Activated T-cell treated with anti-CD3 and anti-CD28 coated beads for 48 hours (primary cell): ENCODE results near the gene LGALS7.
"Not testable (repeated sequence)": the region's sequence is repeated elsewhere in the genome, so short reads cannot be mapped to it uniquely, and the experiment has no call there.

ENCODE experiments used
- DNase-seq: peaks from one replicate; pipeline ENCODE4 v3.0.0-alpha.2; 2020; ENCODE audit warnings: low read depth

The LGALS7 gene

DNA sequence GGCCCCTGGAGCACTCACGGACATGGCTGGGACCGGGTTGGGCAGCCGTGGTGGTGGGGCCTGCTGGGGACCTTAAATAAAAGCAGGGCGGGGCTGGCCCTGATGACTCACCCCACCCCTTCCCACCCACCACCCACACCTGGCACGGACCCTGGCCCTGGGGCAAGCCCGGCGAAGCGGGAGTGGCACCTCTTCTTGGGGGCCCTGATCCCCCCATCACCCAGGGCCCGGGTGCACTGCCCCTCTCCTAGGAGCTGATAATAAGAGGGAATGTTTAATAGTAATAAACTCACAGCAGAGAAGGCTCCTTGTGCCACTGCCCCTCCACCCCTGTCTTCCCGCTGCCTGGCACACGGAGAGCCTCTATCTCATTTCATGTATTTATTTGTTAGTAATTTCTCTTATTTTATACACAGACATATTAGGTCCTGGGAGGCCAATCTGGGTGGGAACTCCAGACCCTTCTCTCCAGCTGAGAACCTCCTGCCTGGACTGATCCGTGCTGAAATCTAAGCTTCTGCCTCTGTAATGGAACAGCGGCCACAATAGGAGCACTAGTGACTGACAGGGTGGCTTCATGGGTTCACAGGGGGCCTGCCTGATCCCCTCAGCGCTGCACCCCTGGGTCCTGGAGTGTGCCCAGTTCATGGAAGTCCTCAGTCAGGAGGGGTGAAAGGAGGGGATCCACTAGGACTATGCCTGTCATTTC is at the start of gene LGALS7:
Gene LGALS7, minus strand, starts transcription at position 49 of the 709 bp plus-strand sequence. Its CDS starts 25 bp downstream, at position 24.
- no peak for DNase-seq

DNA sequence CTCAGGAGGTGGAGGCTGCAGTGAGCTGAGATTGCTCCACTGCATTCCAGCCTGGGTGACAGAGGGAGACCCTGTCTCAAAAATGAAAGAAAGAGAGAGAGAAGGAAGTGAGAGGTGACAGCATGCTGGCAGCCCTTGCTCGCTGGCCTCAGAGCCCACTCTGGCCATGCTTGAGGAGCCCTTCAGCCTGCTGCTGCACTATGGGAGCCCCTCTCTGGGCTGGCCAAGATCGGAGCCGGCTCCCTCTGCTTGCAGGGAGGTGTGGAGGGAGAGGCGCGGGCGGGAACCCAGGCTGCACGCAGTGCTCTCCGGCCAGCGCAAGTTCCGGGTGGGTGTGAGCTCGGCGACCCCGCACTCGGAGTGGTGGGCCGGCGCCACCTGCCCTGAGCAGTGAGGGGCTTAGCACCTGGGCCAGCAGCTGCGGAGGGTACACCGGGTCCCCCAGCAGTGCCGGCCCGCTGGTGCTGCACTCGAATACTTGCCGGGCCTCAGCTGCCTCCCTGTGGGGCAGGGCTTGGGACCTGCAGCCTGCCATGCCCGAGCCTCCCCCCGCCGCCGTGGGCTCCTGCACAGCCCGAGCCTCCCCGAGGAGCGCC is 48.0 kb upstream of the LGALS7 start:
- not testable (repeated sequence) for DNase-seq

DNA sequence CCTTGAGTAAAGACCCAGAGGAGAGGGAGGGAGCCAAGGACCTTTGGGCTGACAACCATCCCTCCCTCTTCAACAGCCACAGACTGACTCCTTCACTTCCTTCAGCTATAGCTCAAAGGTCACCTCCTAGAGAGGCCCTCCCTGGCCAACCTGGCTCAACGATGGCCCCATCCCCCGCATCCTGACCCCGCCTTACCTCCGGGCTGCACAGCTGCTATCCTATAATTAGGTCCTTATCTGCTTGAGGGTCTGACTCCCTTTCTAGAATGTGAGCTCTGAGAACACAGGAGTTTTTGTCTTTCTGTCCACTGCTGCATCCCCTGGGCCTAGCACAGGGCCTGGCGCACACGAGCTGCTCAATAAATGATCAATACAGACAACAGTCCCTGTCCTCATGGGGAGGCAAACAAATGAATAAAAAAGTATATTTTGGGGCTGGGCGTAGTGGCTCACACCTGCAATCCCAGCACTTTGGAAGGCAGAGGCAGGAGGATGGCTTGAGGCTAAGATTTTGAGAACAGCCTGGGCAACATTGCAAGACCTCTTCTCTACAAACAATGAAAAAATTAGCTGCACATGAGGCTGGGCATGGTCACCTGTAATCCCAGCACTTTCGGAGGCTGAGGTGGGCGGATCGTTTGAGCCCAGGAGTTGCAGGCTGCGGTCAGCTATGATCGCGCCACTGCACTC is 46.1 kb upstream of the LGALS7 start:
- no peak for DNase-seq

DNA sequence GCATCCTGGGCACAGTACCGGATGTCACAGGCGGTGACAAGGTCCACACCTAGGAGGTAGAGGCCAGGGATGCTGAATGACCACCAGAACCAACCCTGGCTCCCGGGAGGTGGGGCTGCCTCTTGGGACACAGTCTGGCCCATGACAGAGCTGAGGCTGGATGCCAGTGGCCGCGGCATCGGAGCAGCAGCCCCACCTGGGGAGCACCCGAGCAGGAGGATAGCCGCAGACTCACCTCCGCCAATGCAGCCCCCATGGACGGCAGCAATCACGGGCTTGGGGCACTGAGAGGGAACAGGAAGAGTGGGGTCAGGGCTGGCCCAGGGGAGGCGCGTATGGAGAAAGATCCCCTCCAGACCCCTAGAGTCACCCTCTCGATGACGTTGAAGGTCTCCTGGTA is 43.8 kb upstream of the LGALS7 start:
- DNase-seq, result no peak

DNA sequence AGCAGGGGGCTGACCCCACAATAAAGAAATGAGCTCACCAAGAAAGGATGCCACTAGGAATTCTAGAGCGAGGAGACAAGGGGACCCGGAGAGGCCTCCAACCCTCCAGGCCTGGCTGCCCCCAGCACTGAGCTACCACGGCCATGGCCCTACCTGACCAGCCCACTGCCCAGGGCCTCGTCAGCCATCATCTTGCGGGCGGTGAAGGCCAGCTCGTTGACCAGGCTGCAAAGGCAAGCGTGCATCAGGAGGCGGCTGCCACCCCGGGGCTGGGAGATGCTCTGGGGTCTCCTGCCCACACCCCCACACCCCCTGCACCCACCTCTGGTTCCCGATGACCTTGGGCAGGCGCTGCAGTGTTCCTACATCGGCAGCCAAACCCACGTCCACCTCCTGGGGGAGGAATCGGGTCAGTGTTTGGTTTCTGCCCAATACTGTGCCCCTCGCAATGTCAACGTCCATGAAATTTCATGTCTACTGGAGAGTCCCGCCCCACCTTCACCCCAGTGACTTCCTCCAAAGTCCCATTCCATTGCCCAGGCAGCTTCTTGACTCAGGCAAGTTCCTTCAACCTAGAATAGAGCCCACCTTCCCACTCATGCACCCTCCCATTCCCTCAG is 42.9 kb upstream of the LGALS7 start:
- DNase-seq, result no peak

DNA sequence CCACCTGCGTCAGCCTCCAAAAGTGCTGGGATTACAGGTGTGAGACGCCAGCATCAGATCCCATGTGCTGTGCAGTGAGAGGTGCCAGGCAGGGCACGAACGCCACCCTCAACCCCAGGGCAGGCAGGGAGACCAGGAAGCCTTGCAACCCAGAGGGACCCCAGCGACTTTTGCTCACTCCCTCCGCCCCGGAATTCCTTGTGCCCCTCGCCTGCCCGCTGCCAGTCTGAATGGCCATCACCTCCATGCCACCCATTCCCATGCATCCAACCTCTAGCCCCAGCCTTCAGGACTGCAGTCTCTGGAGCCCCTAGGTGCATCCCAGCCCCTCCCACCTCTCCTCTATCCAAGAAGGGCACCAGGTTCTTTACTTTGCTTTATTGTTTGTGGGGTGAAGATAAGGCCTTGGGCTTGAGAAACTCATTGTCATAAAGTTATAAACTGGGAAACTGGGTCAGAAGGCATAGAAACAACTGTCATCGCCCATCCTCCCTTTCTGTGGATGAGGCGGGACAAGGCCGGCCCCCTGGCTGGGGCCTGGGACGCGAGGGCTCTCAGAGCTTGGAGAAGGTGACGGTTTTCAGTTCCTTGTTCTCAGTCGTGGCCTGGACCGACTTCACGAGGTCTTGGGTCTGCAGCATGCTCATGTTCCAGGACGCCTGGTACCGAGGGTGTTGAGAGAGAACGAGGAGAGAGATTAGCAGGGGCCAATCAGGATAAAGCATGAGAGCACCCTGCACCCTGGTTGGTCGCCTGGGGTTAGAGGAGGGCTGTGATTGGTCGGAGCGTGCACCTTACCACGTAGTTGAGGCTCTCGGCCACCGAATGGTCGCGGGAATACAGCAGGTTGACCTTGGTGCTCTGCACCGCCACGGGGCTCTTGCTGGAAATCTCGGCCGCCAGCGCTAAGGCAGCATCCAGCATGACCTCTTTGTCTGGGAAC is 42.0 kb upstream of the LGALS7 start:
- no peak for DNase-seq

DNA sequence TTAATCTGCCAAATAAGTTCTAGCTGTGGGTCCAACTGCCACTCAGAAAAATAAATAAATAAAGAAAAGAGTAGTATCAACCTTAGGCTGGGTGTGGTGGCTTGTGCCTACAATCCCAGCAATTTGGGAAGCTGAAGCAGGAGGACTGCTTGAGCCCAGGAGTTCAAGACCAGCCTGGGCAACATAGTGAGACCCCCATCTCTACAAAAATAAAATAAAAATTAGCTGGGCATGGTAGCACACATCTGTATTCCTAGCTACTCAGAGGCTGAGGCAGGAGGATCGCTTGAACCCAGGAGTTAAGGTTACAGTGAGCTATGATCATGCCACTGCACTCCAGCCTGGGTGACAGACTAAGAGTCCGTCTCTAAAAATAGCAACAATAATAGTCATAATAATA is 40.6 kb upstream of the LGALS7 start:
- DNase-seq, result not testable (repeated sequence)

DNA sequence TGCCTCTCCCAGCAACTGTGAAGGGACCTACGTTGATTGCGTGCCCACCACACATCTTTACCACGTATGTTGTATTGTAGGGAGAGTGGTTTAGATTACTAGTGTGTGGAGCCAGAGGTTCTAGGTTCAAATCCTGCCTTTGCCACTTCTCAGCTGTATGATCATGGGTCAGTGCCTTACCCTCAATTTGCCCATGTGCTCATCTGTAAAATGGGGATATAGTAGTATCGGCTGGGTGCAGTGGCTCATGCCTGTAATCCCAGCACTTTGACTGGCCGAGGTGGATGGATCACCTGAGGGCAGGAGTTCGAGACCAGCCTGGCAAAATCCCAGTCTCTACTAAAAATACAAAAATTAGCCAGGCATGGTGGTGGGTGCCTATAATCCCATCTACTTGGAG is 40.0 kb upstream of the LGALS7 start:
- no peak for DNase-seq

DNA sequence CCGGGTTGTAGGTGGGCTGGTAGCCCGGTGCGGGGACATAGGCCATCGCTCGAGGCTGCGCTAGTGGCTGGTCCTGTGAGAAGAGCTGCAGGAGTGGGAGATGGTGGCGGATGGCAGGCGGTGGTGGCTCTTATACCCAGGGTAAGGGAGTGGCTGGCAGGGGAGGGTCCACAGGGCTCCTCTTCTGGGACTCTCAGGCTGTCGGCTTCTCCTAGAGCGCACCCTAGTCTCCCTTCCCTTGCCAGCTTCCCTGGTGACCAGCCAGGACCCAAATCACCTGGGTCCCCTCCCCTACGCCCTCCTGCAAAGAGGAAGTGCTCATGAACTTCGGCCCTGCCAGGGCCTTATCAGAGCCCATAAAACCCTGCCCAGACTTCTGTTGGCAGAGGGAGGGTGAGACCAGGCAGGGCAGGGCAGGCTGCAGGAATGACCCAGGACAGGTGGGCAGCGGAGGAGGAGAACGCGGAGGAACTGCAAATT is 39.6 kb upstream of the LGALS7 start, which contains the start of gene LGALS4:
Gene LGALS4, minus strand, starts transcription at position 105 of the 480 bp plus-strand sequence. Its CDS starts 59 bp downstream, at position 46.
- no peak for DNase-seq

DNA sequence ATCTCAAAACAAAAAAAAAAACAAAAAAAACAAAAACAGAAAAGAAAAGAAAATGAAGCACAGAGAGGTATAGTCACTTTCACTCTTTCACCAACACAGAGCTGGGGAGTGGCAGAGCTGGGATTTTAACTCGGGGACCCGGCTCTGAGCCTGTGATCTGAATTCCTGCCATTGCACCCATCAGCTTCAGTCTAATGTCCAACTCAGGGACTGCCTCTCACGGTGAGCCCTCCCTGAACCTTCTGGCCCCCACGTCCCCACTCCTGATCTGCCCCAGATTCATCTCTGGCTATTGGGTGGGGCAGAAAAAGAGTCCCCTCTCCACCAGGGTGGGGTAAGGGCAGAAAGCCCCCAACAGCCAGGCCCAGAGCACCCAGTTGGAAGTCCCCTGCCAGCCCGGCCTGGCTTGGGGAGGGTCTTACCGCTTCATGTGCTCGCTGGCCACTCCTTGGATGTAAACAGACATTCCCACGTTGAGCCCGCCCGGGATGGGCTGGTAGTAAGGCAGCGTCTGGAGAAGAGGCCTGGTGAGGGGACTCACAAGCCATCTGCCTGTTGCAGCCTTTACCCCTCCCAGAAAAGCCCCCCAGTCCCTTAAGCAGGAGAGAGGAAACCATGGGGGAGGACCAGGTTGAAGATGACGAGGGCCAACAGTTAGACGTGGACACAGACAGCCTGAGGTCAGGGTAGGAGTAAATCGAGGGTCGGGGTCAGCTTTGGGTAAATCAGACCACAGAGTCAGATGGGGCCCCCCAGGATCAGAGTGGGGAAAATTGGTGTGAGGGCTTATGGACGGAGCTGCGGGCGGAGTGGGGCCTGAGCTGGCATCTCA is 38.9 kb upstream of the LGALS7 start:
- no peak for DNase-seq

DNA sequence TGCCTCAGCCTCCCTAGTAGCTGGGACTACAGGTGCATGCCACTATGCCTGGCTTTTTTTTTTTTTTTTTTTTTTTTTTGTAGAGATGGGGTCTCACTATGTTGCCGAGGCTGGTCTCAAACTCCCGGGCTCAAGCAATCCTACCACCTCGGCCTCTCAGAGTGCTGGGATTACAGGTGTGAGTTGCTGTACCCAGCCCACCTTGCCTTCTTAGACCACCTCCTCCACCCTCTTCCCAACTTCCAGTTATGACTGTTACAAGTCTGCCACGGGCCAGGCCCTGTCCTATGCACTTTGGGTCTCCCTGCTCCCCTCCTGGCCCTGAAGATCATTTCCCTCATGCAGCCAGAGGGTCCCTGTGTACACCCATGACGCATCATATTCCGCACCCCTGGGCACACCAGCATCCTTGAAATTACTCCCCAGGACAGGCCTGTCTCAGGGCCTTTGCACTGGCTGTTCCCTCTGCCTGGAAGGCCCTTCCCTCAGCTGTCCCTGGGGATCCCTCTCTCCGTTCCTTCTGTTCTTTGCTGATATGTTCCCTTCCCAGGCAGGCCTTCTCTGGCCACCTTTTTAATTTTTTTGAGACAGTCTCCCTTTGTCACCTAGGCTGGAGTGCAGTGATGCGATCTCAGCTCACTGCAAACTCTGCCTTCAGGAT is 36.4 kb upstream of the LGALS7 start:
- DNase-seq, result no peak

DNA sequence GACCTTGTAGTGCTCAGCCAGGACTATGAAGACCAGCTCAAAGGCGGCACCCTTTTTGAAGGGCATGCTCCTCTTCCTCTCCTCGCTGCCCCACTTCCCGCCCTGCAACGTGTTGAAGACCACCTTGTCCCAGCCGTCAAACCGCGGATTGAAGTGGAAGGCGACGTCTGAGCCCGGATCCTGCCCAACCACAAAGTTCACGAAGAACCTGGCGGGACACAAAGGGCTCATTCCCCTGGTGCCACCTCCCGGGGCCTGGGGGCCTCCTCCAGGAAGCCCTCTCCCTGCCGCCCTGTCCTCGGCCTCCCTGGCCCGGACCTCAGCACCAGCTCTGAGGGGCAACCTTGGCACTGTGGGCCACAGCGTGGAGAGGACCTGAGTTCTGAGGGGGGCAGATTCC is 35.4 kb upstream of the LGALS7 start:
- no peak for DNase-seq

DNA sequence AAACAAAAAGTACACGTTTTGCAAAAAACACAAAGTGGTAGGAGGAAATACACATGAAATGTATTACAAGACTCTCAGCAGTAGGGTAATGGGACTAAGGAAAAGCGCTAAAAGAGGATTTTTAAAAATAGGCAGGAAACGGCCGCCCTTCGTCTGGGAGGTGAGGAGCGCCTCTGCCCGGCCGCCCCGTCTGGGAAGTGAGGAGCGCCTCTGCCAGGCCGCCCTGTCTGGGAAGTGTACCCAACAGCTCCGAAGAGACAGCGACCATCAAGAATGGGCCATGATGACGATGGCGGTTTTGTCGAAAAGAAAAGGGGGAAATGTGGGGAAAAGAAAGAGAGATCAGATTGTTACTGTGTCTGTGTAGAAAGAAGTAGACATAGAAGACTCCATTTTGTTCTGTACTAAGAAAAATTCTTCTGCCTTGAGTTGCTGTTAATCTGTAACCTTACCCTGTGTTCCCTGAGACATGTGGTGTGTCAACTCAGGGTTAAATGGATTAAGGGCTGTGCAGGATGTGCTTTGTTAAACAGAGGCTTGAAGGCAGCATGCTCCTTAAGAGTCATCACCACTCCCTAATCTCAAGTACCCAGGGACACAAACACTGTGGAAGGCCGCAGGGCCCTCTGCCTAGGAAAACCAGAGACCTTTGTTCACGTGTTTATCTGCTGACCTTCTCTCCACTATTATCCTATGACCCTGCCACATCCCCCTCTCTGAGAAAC is 34.2 kb upstream of the LGALS7 start:
- not testable (repeated sequence) for DNase-seq

DNA sequence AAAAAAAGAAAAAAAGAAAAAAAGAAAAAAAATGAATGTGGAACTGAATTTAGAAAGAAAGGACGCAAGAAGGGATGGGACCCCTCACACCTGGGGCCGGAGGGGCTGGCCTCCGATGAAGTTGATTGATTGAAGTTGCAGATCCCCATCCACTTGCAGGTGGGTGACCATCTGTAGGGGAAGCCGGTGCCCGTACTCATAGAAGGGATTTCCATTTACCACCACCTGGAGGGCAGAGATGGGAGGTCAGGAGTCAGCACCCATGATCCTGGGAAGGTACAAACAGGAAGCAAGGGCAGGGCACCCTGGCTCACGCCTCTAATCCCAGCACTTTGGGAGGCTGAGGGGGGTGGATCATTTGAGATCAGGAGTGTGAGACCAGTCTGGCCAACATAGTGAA is 33.1 kb upstream of the LGALS7 start:
- DNase-seq, result no peak

DNA sequence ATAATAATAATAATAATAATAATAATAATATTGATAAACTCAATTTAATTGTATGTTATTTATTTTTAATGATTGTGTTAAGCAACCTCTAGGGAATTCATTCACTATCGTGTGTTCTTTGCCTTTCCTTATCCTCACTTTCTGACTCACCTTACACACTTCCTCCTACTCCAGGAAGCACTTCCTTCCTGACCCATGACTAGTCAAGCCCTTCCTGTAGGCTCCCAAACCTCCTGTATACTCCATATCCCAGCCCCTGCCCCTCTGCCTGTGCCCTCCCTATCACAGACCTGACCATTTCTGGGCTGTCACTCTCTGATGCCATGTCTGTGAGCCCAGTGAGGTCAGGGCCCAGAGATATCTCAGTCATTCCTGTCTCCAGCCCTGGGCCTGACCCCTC is 31.9 kb upstream of the LGALS7 start:
- no peak for DNase-seq

DNA sequence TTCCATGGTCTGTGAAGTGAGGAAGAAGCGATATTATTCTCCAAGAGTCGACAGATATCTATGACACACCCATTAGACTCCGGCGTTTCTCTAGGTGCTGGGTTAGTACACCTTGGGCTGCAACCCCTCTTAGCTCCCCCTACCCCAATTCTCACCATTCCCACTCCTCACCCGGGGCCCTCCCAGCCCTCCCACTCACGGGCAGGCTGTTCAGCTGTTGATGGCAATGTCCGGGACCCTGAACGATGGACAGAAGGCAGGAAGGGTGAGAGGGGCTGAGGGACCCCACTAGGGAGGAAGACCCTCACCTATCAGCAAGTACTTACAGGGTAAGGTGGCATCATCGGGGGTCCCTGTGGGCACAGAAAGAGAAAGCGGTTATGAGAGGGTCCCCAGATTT is 30.2 kb upstream of the LGALS7 start:
- DNase-seq, result no peak

DNA sequence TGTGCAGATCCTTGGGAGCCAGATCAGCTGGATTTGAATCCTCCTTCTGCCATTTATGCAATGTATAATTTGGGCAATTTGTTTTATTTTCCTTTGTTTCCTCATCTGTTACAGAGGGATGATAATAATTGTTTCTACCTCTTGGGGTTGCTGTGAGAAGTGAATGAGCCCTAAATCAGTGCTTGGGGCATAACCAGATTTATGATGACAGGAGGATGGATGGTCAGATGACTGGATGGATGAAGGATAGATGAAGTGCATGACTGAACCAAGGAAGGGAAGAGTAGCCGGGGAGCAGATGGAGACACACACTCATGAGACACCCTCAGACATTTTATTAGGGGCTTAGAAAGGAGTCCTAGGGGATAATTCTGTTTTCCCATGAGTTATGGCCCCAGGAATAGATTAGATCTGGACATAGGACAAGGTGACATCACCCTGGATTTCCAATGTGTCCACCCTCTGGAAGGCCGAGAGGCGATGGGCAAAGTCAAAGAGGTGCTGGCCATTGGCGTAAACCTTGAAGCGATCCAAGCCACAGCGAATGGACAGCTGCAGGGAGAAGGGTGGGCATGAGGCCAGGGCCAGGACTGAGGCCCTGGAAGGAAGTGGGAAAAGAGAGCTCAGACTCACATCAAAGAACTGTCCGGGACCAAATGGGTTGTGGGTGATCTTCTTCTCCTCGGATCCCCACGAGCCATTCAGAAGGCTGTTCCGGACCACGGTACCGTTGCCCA is 28.2 kb upstream of the LGALS7 start:
- DNase-seq, result no peak

DNA sequence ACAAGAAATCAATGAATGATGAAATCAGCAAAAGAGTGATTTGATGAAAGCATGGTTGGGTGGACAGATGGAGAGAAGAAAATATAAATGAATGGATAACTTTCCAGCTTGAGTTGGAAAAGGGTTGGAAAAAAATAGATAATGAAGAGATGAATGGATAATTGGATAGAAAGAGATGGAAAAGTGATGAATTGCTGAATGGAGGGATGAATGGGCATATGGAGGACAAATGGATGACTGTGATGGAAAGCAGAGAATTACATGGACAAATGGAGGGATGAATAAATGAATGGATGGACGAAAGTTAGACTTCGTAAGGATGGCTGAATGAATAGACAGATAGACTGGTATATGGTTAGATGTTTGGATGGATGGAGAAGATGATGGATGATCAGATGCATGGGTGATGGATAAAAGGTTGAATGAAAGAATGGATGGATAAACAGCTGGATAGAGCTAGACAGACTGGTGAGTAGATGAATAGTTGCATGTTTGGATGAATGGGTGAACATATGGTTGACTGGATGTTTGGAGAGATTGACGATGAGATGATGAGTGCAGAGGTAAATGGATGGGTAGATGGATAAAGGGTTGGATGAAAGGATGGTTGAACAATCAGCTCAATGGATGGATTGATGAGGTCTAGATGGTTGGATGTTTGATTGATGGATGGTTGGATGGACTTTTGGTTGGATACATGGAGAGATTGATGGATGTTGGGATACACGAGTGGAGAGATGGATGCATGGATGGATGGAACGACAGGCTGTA is 27.4 kb upstream of the LGALS7 start:
- DNase-seq, result no peak
